HUES6 (cell line): ENCODE results near the gene ZNF672.
"Not testable (repeated sequence)": the region's sequence is repeated elsewhere in the genome, so short reads cannot be mapped to it uniquely, and the experiment has no call there.

Experiments
- H3K27ac ChIP-seq: 2 replicates; pipeline ENCODE4 v1.7.0; 2013; ENCODE audit warnings: low read depth, mild to moderate bottlenecking, low read length, inconsistent platforms
- H3K27me3 ChIP-seq: 2 replicates; pipeline ENCODE4 v1.6.1; 2013; ENCODE audit warnings: low read length; ENCODE audit not compliant: control insufficient read depth, insufficient read depth
- H3K36me3 ChIP-seq: 2 replicates; pipeline ENCODE4 v1.6.1; 2013; ENCODE audit warnings: low read length; ENCODE audit not compliant: control insufficient read depth, insufficient read depth
- H3K4me1 ChIP-seq: 2 replicates; pipeline ENCODE4 v1.6.1; 2013; ENCODE audit warnings: low read length; ENCODE audit not compliant: control insufficient read depth, insufficient read depth
- H3K4me3 ChIP-seq: 2 replicates; pipeline ENCODE4 v1.5.1; 2013; ENCODE audit warnings: low read depth, low read length
- H3K9ac ChIP-seq: one replicate; pipeline ENCODE4 v1.6.1; 2013; ENCODE audit warnings: mild to moderate bottlenecking, low read length
- H3K9me3 ChIP-seq: 2 replicates; pipeline ENCODE4 v1.6.1; 2013; ENCODE audit warnings: low read depth, low read length; ENCODE audit not compliant: control insufficient read depth, insufficient read depth

ZNF672 gene

GRCh38 chr1:248837781-248838356 is at the start of gene ZNF672:
Gene ZNF672, plus strand, starts transcription at chr1:248838224. Its CDS starts 9,051 bp downstream, at chr1:248847275.
- H3K4me1 ChIP-seq: peaks cover 8% of the 10 kb centered on the region; the same call in 1 of the 2 replicates
- H3K27ac ChIP-seq: peak within 1 kb of the TSS; percentile 77
- H3K9ac ChIP-seq: peak within 1 kb of the TSS; percentile 94
- no peaks in the 10 kb centered on the region for H3K9me3 ChIP-seq
- H3K4me3 ChIP-seq: peak within 1 kb of the TSS; percentile 76
- peaks cover 8% of the 10 kb centered on the region; the same call in 1 of the 2 replicates for H3K27me3 ChIP-seq
- no peaks in the 10 kb centered on the region for H3K36me3 ChIP-seq

- Histone ChIP-seq H3K9ac (no peak overlapping the region), H3K4me1 (no peaks in the 10 kb centered on the region), H3K27me3 (no peaks in the 10 kb centered on the region; the same call in 1 of the 2 replicates), H3K4me3 (no peak overlapping the region), H3K9me3 (peaks cover 67% of the 10 kb centered on the region; the same call in 1 of the 2 replicates), H3K36me3 (no peaks in the 10 kb centered on the region), H3K27ac (no peak overlapping the region)
Observed at GRCh38 chr1:248788327-248788726, 49.7 kb upstream of the ZNF672 start.

- H3K9ac ChIP-seq, H3K4me3 ChIP-seq, H3K27ac ChIP-seq, H3K27me3 ChIP-seq, H3K36me3 ChIP-seq, H3K4me1 ChIP-seq: not testable (repeated sequence)
- H3K9me3 ChIP-seq: peaks cover 62% of the 10 kb centered on the region; the same call in 1 of the 2 replicates
Observed at GRCh38 chr1:248789337-248789736, 48.7 kb upstream of the ZNF672 start.

- Histone ChIP-seq H3K4me3 (no peak overlapping the region), H3K27me3 (no peaks in the 10 kb centered on the region), H3K9ac (no peak overlapping the region), H3K27ac (no peak overlapping the region), H3K36me3 (no peaks in the 10 kb centered on the region), H3K4me1 (no peaks in the 10 kb centered on the region), H3K9me3 (peaks cover 59% of the 10 kb centered on the region; the same call in 1 of the 2 replicates)
Observed at GRCh38 chr1:248790456-248790855, 47.6 kb upstream of the ZNF672 start.

- H3K27ac ChIP-seq: no peak overlapping the region
- no peak overlapping the region for H3K4me3 ChIP-seq
- H3K4me1 ChIP-seq: no peaks in the 10 kb centered on the region
- peaks cover 53% of the 10 kb centered on the region; the same call in 1 of the 2 replicates for H3K9me3 ChIP-seq
- no peaks in the 10 kb centered on the region for H3K36me3 ChIP-seq
- H3K9ac ChIP-seq: no peak overlapping the region
- H3K27me3 ChIP-seq: no peaks in the 10 kb centered on the region
Observed at GRCh38 chr1:248791010-248791409, 47.0 kb upstream of the ZNF672 start.

- Histone ChIP-seq H3K27ac (no peak overlapping the region), H3K4me3 (no peak overlapping the region)
Observed at GRCh38 chr1:248792342-248792741, 45.7 kb upstream of the ZNF672 start.

GRCh38 chr1:248793592-248793991 is 44.4 kb upstream of the ZNF672 start:
- Histone ChIP-seq H3K9me3 (peaks cover 36% of the 10 kb centered on the region; the same call in 1 of the 2 replicates), H3K27ac (no peak overlapping the region), H3K4me3 (no peak overlapping the region), H3K4me1 (no peaks in the 10 kb centered on the region), H3K36me3 (no peaks in the 10 kb centered on the region), H3K27me3 (no peaks in the 10 kb centered on the region), H3K9ac (no peak overlapping the region)

More at GRCh38 chr1:248792342-248792741, 45.7 kb upstream of the ZNF672 start:
- Histone ChIP-seq H3K9ac (no peak overlapping the region), H3K36me3 (no peaks in the 10 kb centered on the region), H3K9me3 (peaks cover 48% of the 10 kb centered on the region; the same call in 1 of the 2 replicates), H3K4me1 (no peaks in the 10 kb centered on the region), H3K27me3 (no peaks in the 10 kb centered on the region)

- not testable (repeated sequence) for H3K4me3 ChIP-seq, H3K36me3 ChIP-seq, H3K27me3 ChIP-seq, H3K9ac ChIP-seq, H3K27ac ChIP-seq, H3K4me1 ChIP-seq
- H3K9me3 ChIP-seq: peaks cover 28% of the 10 kb centered on the region; the same call in 1 of the 2 replicates
Observed at GRCh38 chr1:248794663-248795062, 43.4 kb upstream of the ZNF672 start.

GRCh38 chr1:248798791-248799190 is 39.2 kb upstream of the ZNF672 start:
- no peaks in the 10 kb centered on the region for H3K36me3 ChIP-seq
- H3K27ac ChIP-seq: no peak overlapping the region

GRCh38 chr1:248800459-248800858 is 37.6 kb upstream of the ZNF672 start:
- no peak overlapping the region for H3K27ac ChIP-seq
- H3K4me1 ChIP-seq: no peaks in the 10 kb centered on the region
- no peak overlapping the region for H3K9ac ChIP-seq
- peaks cover 12% of the 10 kb centered on the region; the same call in 1 of the 2 replicates for H3K9me3 ChIP-seq
- H3K4me3 ChIP-seq: no peak overlapping the region
- no peaks in the 10 kb centered on the region for H3K27me3 ChIP-seq
- no peaks in the 10 kb centered on the region for H3K36me3 ChIP-seq

More at GRCh38 chr1:248798791-248799190, 39.2 kb upstream of the ZNF672 start:
- H3K4me3 ChIP-seq: no peak overlapping the region
- H3K4me1 ChIP-seq: no peaks in the 10 kb centered on the region
- H3K9me3 ChIP-seq: peaks cover 16% of the 10 kb centered on the region; the same call in 1 of the 2 replicates
- no peak overlapping the region for H3K9ac ChIP-seq
- H3K27me3 ChIP-seq: no peaks in the 10 kb centered on the region

GRCh38 chr1:248802454-248802853 is 35.6 kb upstream of the ZNF672 start:
- Histone ChIP-seq H3K27ac (no peak overlapping the region), H3K36me3 (no peaks in the 10 kb centered on the region), H3K9me3 (peaks cover 15% of the 10 kb centered on the region; the same call in 1 of the 2 replicates), H3K4me3 (no peak overlapping the region), H3K4me1 (no peaks in the 10 kb centered on the region), H3K9ac (no peak overlapping the region), H3K27me3 (no peaks in the 10 kb centered on the region)
